NCI-H69 (cell line): ENCODE measurements around the gene CTXND1.
"Not testable (repeated sequence)": the region's sequence is repeated elsewhere in the genome, so short reads cannot be mapped to it uniquely, and the experiment has no call there.

Experiments used
- DNase-seq: peaks from one replicate; lab custom pipeline; 2025; lab: John Stamatoyannopoulos, UW

CTXND1 gene

GRCh38 chr15:80252121-80252518, at the start of gene CTXND1:
Gene CTXND1, minus strand, starts transcription at chr15:80252213. Its CDS starts 50,264 bp downstream, at chr15:80201949.
- DNase-seq = peak; percentile 62

- no peak for DNase-seq
These were observed 49.5 kb upstream of the CTXND1 start for GRCh38 chr15:80301472-80301871.

- DNase-seq = not testable (repeated sequence)
These were observed 43.8 kb upstream of the CTXND1 start for GRCh38 chr15:80295777-80296176.

GRCh38 chr15:80292079-80292478, 40.1 kb upstream of the CTXND1 start:
- DNase-seq = no peak

GRCh38 chr15:80290891-80291290, 38.9 kb upstream of the CTXND1 start:
- not testable (repeated sequence) for DNase-seq

- DNase-seq = peak; percentile 1
These were observed 37.8 kb upstream of the CTXND1 start for GRCh38 chr15:80289528-80290495.

GRCh38 chr15:80288131-80288530, 36.1 kb upstream of the CTXND1 start:
- no peak for DNase-seq

GRCh38 chr15:80286055-80286454, 34.0 kb upstream of the CTXND1 start:
- DNase-seq = no peak

GRCh38 chr15:80285379-80285778, 33.4 kb upstream of the CTXND1 start:
- no peak for DNase-seq

- no peak for DNase-seq
These were observed 31.5 kb upstream of the CTXND1 start for GRCh38 chr15:80283531-80283930.

- no peak for DNase-seq
These were observed 25.1 kb upstream of the CTXND1 start for GRCh38 chr15:80277147-80277546.

GRCh38 chr15:80275961-80276360, 23.9 kb upstream of the CTXND1 start:
- peak; percentile 30 for DNase-seq

GRCh38 chr15:80274996-80275395, 23.0 kb upstream of the CTXND1 start:
- no peak for DNase-seq

- no peak for DNase-seq
These were observed 22.5 kb upstream of the CTXND1 start for GRCh38 chr15:80274554-80274953.

- no peak for DNase-seq
These were observed 21.0 kb upstream of the CTXND1 start for GRCh38 chr15:80272987-80273386.

- no peak for DNase-seq
These were observed 18.5 kb upstream of the CTXND1 start for GRCh38 chr15:80270472-80270871.

GRCh38 chr15:80268101-80268500, 16.1 kb upstream of the CTXND1 start:
- DNase-seq = no peak

- DNase-seq = no peak
These were observed 15.6 kb upstream of the CTXND1 start for GRCh38 chr15:80267658-80268057.

- DNase-seq = no peak
These were observed 14.7 kb upstream of the CTXND1 start for GRCh38 chr15:80266745-80267144.

GRCh38 chr15:80266113-80266512, 14.1 kb upstream of the CTXND1 start:
- DNase-seq = no peak

GRCh38 chr15:80265021-80265420, 13.0 kb upstream of the CTXND1 start:
- DNase-seq = no peak

GRCh38 chr15:80264031-80264430, 12.0 kb upstream of the CTXND1 start:
- DNase-seq = no peak

GRCh38 chr15:80260551-80260950, 8.5 kb upstream of the CTXND1 start:
- DNase-seq = no peak
